GM23338 (cell line): ENCODE measurements around the gene PAFAH2. TPM values are rescaled to one million over a fixed set of nuclear protein-coding genes. Genes with fewer than 3 reads are reported as not detected.

ENCODE experiments used
- ATAC-seq: fragments of 200-7000 bp; cut with Tn5 transposase; 3 replicates; pipeline ENCODE4 v1.9.1; 2020
- DNase-seq: peaks from one replicate; pipeline ENCODE4 v3.0.0-alpha.2; 2015; ENCODE audit warnings: low spot score
- H2AFZ ChIP-seq: fragments of 200-600 bp; sonication (generic); 2 replicates; pipeline ENCODE4 v1.8.0; 2016; ENCODE audit warnings: antibody characterized with exemption, mild to moderate bottlenecking, moderate library complexity
- H3F3A ChIP-seq: fragments of 200-600 bp; sonication (generic); replicated peaks from 2 replicates; pipeline ENCODE4 v1.8.0; 2017; ENCODE audit warnings: antibody characterized with exemption, mixed run types, low read depth
- H3K27ac ChIP-seq: fragments of 200-600 bp; sonication (generic); 2 replicates; pipeline ENCODE4 v1.6.1; 2016; ENCODE audit warnings: low read depth
- H3K27me3 ChIP-seq: fragments of 200-600 bp; sonication (generic); 2 replicates; pipeline ENCODE4 v1.8.0; 2016; ENCODE audit warnings: mild to moderate bottlenecking, mixed run types, moderate library complexity; ENCODE audit not compliant: insufficient read depth
- H3K36me3 ChIP-seq: fragments of 200-600 bp; sonication (generic); 2 replicates; pipeline ENCODE4 v1.8.0; 2016; ENCODE audit warnings: mild to moderate bottlenecking; ENCODE audit not compliant: insufficient read depth
- H3K4me1 ChIP-seq: fragments of 200-600 bp; sonication (generic); 2 replicates; pipeline ENCODE4 v1.8.0; 2016; ENCODE audit warnings: mild to moderate bottlenecking, moderate library complexity; ENCODE audit not compliant: insufficient read depth
- H3K4me2 ChIP-seq: fragments of 200-600 bp; sonication (generic); 2 replicates; pipeline ENCODE4 v1.7.1; 2017; ENCODE audit warnings: mixed run types
- H3K4me3 ChIP-seq: fragments of 200-600 bp; sonication (generic); 2 replicates; pipeline ENCODE4 v1.6.1; 2016; ENCODE audit warnings: mixed run types
- H3K79me2 ChIP-seq: fragments of 200-600 bp; sonication (generic); replicated peaks from 2 replicates; pipeline ENCODE4 v1.8.0; 2017; ENCODE audit warnings: mild to moderate bottlenecking; ENCODE audit not compliant: insufficient read depth
- H3K9me2 ChIP-seq: fragments of 200-600 bp; sonication (generic); 2 replicates; pipeline ENCODE4 v1.8.0; 2017; ENCODE audit not compliant: insufficient read depth
- H4K20me1 ChIP-seq: fragments of 200-600 bp; sonication (generic); replicated peaks from 2 replicates; pipeline ENCODE4 v1.8.0; 2017; ENCODE audit warnings: mild to moderate bottlenecking; ENCODE audit not compliant: insufficient read depth
- H3K27ac Mint-ChIP-seq: 2 replicates; pipeline ENCODE4 v1.8.0; 2020; ENCODE audit warnings: inconsistent platforms, mild to moderate bottlenecking, moderate library complexity, mixed read lengths
- H3K27me3 Mint-ChIP-seq: 3 replicates; pipeline ENCODE4 v1.8.0; 2022; ENCODE audit warnings: low read depth, mild to moderate bottlenecking, moderate library complexity, mixed read lengths, inconsistent platforms; ENCODE audit not compliant: insufficient read depth, poor library complexity
- H3K36me3 Mint-ChIP-seq: 3 replicates; pipeline ENCODE4 v1.8.0; 2021; ENCODE audit warnings: low read depth, mild to moderate bottlenecking, inconsistent platforms, moderate library complexity, mixed read lengths
- H3K4me1 Mint-ChIP-seq: 3 replicates; pipeline ENCODE4 v1.8.0; 2020; ENCODE audit warnings: mild to moderate bottlenecking, inconsistent platforms, mixed read lengths
- H3K4me3 Mint-ChIP-seq: 3 replicates; pipeline ENCODE4 v1.8.0; 2021; ENCODE audit warnings: moderate library complexity, mild to moderate bottlenecking, inconsistent platforms, mixed read lengths
- H3K9me3 Mint-ChIP-seq: 3 replicates; pipeline ENCODE4 v1.8.0; 2020; ENCODE audit warnings: moderate library complexity, mild to moderate bottlenecking, inconsistent platforms, mixed read lengths
- CREB1 ChIP-seq: fragments of 250-450 bp; sonication (Bioruptor Pico); IDR thresholded peaks from 2 replicates; pipeline ENCODE4 v1.5.0; 2020; ENCODE audit warnings: low read depth, mild to moderate bottlenecking, moderate library complexity
- EZH2 ChIP-seq: fragments of 200-600 bp; sonication (generic); IDR thresholded peaks from one replicate; pipeline ENCODE4 v1.8.0; 2017; ENCODE audit warnings: antibody characterized with exemption, mild to moderate bottlenecking, low read depth; ENCODE audit not compliant: unreplicated experiment
- EZH2phosphoT487 ChIP-seq: fragments of 200-600 bp; sonication (generic); IDR thresholded peaks from one replicate; pipeline ENCODE4 v1.8.1; 2018; ENCODE audit warnings: antibody characterized with exemption; ENCODE audit not compliant: unreplicated experiment
- JUNB ChIP-seq: IDR thresholded peaks from one replicate; pipeline ENCODE4 v1.6.1; 2016; ENCODE audit warnings: antibody characterized with exemption; ENCODE audit not compliant: unreplicated experiment
- NANOG ChIP-seq: IDR thresholded peaks from 2 replicates; pipeline ENCODE4 v1.6.1; 2016; ENCODE audit warnings: antibody characterized with exemption, borderline replicate concordance
- STAT1 ChIP-seq: IDR thresholded peaks from one replicate; pipeline ENCODE4 v1.6.1; 2016; ENCODE audit warnings: antibody characterized with exemption; ENCODE audit not compliant: unreplicated experiment
- polyA plus RNA-seq: library from polyadenylated mRNA; unstranded; fragments of >200 nt; fragmentation: Nextera tagmentation; extraction: Ambion mirVana; gene quantifications from 2 replicates; pipeline ENCODE4 v1.2.1, GENCODE V29; 2016
- total RNA-seq: library from RNA; depleted of rRNA; stranded (reverse); fragments of >200 nt; shearing (Covaris generic); gene quantifications from 2 replicates; pipeline ENCODE4 v1.2.3, GENCODE V29; 2014
- TF ChIP-seq, protein P1 (sequence below): IDR thresholded peaks from 2 replicates; pipeline ENCODE4 v1.6.1; 2016; ENCODE audit warnings: antibody characterized with exemption
- TF ChIP-seq, protein P2 (sequence below): IDR thresholded peaks from one replicate; pipeline ENCODE4 v1.6.1; 2018; ENCODE audit warnings: antibody characterized with exemption; ENCODE audit not compliant: unreplicated experiment
- TF ChIP-seq, protein P3 (sequence below): fragments of 250-450 bp; sonication (Bioruptor Pico); IDR thresholded peaks from 2 replicates; pipeline ENCODE4 v1.5.0; 2020; ENCODE audit warnings: mild to moderate bottlenecking, moderate library complexity

PAFAH2 gene
- total and polyA plus RNA-seq, 2 experiments from 2014 or later = 5.7 to 10.3 TPM

DNA sequence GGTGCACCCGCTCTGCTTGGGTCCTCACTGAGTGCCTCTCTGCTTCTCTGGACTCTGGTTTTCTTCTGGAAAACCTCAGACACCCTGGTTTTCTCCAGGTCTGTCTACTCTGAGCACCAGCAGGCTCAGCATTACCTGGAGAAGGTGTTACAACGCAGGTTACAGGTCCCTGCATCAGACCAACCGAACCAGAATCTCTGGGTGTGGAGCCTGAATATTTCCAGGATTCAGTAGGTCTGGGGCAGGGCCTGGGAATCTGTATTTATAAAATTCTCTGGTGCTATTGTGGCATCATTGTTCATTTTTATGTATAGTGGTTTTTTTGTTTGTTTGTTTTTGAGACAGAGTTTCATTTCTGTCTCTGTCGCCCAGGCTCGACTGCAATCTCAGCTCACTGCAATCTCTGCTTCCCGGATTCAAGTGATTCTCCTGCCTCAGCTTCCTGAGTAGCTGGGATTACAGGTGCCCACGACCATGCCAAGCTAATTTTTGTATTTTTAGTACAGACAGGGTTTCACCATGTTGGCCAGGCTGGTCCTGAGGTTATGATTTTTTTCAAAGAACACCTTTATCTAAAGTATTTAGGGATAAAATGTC, 49.5 kb upstream of the PAFAH2 start:
- H3K27me3 ChIP-seq = peaks cover 80% of the 10 kb centered on the region
- H3K4me1 Mint-ChIP-seq = peaks cover 5% of the 10 kb centered on the region; the same call in 2 of the 3 replicates
- no peaks in the 10 kb centered on the region for H3K4me1 ChIP-seq
- H3K27ac Mint-ChIP-seq = no peak overlapping the region
- H3K27ac ChIP-seq = no peak overlapping the region
- no peaks in the 10 kb centered on the region for H3F3A ChIP-seq
- H3K9me2 ChIP-seq = no peaks in the 10 kb centered on the region
- H4K20me1 ChIP-seq = 0 out of 2 replicates have a peak, but pooled peaks cover 4% of the 10 kb centered on the region
- no peaks in the 10 kb centered on the region for H3K36me3 ChIP-seq
- peak overlapping the region; percentile 69; the same call in 2 of the 3 replicates for H3K4me3 Mint-ChIP-seq
- peaks cover 46% of the 10 kb centered on the region for H3K27me3 Mint-ChIP-seq
- H3K36me3 Mint-ChIP-seq = no peaks in the 10 kb centered on the region
- no peak for TF ChIP-seq JUNB
- ATAC-seq (no peak), DNase-seq (no peak)
- no peak overlapping the region for H3K4me2 ChIP-seq
- H3K9me3 Mint-ChIP-seq = no peaks in the 10 kb centered on the region
- no peak overlapping the region for H2AFZ ChIP-seq
- H3K4me3 ChIP-seq = no peak overlapping the region
- H3K79me2 ChIP-seq = no peaks in the 10 kb centered on the region

DNA sequence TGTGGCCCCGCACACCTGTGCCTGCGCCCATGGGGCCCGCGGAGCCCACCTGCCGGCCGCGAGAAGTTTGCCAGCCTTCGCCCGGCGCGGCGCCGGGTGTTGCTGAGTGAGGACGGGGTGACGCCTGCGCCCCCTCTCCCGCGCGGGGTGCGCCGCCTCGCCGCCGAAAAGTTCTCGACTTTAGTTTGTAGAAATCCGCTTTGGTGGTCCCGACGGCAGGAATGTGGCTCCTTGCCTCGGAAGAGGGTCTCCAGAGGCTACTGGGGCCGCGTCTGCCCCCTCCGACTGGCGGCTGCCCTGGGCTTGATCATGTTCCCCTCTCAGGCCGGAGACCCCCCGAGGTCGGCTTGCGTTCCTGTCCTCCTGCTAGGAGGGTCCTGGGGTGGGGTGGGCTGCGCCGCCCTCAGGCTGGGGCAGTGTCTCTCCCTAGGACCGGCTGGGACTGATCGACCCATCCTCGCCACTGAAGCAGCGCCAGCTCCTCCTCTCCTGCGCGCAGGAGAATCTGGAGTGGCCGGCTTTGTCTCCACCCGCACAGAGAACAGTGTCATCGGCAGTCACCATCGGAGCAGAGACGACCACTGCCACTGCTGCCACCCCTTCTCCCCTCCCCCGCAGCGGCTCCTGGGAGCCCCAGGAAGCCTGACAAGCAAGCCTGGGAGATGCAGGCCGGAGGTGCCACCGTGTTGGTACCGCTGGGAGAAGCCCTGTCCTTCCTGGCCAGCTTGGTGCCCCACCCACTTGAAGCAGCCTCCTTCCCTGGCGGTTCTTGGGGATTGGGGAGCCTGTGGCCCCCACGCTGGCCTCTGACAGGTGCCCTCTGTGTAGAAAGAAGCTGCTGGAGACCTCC, 48.6 kb upstream of the PAFAH2 start:
- Mint-ChIP-seq H3K27me3 (peaks cover 48% of the 10 kb centered on the region), H3K9me3 (no peaks in the 10 kb centered on the region), H3K36me3 (no peaks in the 10 kb centered on the region), H3K27ac (no peak overlapping the region), H3K4me1 (peaks cover 5% of the 10 kb centered on the region; the same call in 2 of the 3 replicates), H3K4me3 (peak overlapping the region; percentile 69)
- Histone ChIP-seq H3K27ac (no peak overlapping the region), H3K36me3 (no peaks in the 10 kb centered on the region), H3K4me1 (no peaks in the 10 kb centered on the region), H4K20me1 (0 out of 2 replicates have a peak, but pooled peaks cover 4% of the 10 kb centered on the region), H3K4me3 (peak overlapping the region; percentile 60), H2AFZ (peak overlapping the region; percentile 90), H3F3A (no peaks in the 10 kb centered on the region), H3K79me2 (no peaks in the 10 kb centered on the region), H3K4me2 (peak overlapping the region; percentile 80), H3K27me3 (peaks cover 84% of the 10 kb centered on the region), H3K9me2 (no peaks in the 10 kb centered on the region)
- ATAC-seq = peak; percentile 48
- peak; percentile 30 for DNase-seq
- TF ChIP-seq JUNB (no peak), EZH2 (peak; percentile 86), NANOG (no peak), STAT1 (no peak), EZH2phosphoT487 (peak; percentile 25), CREB1 (CRISPR knock-in tag) (no peak)
- TF ChIP-seq, protein P1, sequence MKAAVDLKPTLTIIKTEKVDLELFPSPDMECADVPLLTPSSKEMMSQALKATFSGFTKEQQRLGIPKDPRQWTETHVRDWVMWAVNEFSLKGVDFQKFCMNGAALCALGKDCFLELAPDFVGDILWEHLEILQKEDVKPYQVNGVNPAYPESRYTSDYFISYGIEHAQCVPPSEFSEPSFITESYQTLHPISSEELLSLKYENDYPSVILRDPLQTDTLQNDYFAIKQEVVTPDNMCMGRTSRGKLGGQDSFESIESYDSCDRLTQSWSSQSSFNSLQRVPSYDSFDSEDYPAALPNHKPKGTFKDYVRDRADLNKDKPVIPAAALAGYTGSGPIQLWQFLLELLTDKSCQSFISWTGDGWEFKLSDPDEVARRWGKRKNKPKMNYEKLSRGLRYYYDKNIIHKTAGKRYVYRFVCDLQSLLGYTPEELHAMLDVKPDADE = no peak
- TF ChIP-seq, protein P2, sequence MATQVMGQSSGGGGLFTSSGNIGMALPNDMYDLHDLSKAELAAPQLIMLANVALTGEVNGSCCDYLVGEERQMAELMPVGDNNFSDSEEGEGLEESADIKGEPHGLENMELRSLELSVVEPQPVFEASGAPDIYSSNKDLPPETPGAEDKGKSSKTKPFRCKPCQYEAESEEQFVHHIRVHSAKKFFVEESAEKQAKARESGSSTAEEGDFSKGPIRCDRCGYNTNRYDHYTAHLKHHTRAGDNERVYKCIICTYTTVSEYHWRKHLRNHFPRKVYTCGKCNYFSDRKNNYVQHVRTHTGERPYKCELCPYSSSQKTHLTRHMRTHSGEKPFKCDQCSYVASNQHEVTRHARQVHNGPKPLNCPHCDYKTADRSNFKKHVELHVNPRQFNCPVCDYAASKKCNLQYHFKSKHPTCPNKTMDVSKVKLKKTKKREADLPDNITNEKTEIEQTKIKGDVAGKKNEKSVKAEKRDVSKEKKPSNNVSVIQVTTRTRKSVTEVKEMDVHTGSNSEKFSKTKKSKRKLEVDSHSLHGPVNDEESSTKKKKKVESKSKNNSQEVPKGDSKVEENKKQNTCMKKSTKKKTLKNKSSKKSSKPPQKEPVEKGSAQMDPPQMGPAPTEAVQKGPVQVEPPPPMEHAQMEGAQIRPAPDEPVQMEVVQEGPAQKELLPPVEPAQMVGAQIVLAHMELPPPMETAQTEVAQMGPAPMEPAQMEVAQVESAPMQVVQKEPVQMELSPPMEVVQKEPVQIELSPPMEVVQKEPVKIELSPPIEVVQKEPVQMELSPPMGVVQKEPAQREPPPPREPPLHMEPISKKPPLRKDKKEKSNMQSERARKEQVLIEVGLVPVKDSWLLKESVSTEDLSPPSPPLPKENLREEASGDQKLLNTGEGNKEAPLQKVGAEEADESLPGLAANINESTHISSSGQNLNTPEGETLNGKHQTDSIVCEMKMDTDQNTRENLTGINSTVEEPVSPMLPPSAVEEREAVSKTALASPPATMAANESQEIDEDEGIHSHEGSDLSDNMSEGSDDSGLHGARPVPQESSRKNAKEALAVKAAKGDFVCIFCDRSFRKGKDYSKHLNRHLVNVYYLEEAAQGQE = no peak
- TF ChIP-seq, protein P3, sequence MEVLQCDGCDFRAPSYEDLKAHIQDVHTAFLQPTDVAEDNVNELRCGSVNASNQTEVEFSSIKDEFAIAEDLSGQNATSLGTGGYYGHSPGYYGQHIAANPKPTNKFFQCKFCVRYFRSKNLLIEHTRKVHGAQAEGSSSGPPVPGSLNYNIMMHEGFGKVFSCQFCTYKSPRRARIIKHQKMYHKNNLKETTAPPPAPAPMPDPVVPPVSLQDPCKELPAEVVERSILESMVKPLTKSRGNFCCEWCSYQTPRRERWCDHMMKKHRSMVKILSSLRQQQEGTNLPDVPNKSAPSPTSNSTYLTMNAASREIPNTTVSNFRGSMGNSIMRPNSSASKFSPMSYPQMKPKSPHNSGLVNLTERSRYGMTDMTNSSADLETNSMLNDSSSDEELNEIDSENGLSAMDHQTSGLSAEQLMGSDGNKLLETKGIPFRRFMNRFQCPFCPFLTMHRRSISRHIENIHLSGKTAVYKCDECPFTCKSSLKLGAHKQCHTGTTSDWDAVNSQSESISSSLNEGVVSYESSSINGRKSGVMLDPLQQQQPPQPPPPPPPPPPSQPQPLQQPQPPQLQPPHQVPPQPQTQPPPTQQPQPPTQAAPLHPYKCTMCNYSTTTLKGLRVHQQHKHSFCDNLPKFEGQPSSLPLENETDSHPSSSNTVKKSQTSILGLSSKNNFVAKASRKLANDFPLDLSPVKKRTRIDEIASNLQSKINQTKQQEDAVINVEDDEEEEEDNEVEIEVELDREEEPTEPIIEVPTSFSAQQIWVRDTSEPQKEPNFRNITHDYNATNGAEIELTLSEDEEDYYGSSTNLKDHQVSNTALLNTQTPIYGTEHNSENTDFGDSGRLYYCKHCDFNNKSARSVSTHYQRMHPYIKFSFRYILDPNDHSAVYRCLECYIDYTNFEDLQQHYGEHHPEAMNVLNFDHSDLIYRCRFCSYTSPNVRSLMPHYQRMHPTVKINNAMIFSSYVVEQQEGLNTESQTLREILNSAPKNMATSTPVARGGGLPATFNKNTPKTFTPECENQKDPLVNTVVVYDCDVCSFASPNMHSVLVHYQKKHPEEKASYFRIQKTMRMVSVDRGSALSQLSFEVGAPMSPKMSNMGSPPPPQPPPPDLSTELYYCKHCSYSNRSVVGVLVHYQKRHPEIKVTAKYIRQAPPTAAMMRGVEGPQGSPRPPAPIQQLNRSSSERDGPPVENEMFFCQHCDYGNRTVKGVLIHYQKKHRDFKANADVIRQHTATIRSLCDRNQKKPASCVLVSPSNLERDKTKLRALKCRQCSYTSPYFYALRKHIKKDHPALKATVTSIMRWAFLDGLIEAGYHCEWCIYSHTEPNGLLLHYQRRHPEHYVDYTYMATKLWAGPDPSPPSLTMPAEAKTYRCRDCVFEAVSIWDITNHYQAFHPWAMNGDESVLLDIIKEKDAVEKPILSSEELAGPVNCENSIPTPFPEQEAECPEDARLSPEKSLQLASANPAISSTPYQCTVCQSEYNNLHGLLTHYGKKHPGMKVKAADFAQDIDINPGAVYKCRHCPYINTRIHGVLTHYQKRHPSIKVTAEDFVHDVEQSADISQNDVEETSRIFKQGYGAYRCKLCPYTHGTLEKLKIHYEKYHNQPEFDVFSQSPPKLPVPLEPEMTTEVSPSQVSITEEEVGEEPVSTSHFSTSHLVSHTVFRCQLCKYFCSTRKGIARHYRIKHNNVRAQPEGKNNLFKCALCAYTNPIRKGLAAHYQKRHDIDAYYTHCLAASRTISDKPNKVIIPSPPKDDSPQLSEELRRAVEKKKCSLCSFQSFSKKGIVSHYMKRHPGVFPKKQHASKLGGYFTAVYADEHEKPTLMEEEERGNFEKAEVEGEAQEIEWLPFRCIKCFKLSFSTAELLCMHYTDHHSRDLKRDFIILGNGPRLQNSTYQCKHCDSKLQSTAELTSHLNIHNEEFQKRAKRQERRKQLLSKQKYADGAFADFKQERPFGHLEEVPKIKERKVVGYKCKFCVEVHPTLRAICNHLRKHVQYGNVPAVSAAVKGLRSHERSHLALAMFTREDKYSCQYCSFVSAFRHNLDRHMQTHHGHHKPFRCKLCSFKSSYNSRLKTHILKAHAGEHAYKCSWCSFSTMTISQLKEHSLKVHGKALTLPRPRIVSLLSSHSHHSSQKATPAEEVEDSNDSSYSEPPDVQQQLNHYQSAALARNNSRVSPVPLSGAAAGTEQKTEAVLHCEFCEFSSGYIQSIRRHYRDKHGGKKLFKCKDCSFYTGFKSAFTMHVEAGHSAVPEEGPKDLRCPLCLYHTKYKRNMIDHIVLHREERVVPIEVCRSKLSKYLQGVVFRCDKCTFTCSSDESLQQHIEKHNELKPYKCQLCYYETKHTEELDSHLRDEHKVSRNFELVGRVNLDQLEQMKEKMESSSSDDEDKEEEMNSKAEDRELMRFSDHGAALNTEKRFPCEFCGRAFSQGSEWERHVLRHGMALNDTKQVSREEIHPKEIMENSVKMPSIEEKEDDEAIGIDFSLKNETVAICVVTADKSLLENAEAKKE (CRISPR knock-in tag) = no peak
